Gastrocnemius medialis (tissue), 4 donors: ENCODE measurements around the gene RB1. TPM values are rescaled to one million over a fixed set of nuclear protein-coding genes. Genes with fewer than 3 reads are reported as not detected.

Experiments used
- ATAC-seq, 2 donors: fragments of 150-250 bp; one replicate each; pipeline ENCODE4 v1.9.1; 2016
- DNase-seq, 2 donors: peaks; one replicate each; pipeline ENCODE4 v3.0.0-alpha.2; 2019
- H3K27ac ChIP-seq, 4 donors: fragments of 200-600 bp; sonication (generic); 1 replicate in 1 of 4; 2 replicates in 3 of 4; pipeline ENCODE4 v1.5.1; 2016 to 2018; ENCODE audit warnings: mild to moderate bottlenecking in 2 of 4, moderate library complexity in 1 of 4
- H3K27me3 ChIP-seq, 3 donors: fragments of 200-600 bp; sonication (generic) in 2 of 3; 1 replicate in 1 of 3; 2 replicates in 2 of 3; pipeline versions ENCODE4 v1.5.1 to v1.6.0; 2016 to 2019; ENCODE audit warnings: mild to moderate bottlenecking in 1 of 3, moderate library complexity in 1 of 3
- H3K36me3 ChIP-seq, 2 donors: fragments of 200-600 bp; sonication (generic) in 1 of 2; one replicate each; pipeline ENCODE4 v1.5.1; 2017 to 2018
- H3K4me1 ChIP-seq, 2 donors: fragments of 200-600 bp; sonication (generic) in 1 of 2; one replicate each; pipeline ENCODE4 v1.5.1; 2016 to 2017; ENCODE audit warnings: mild to moderate bottlenecking in 2 of 2
- H3K4me3 ChIP-seq, 4 donors: fragments of 200-600 bp; sonication (generic) in 3 of 4; 1 replicate in 1 of 4; 2 replicates in 3 of 4; pipeline ENCODE4 v1.5.1; 2016 to 2019; ENCODE audit warnings: mild to moderate bottlenecking in 2 of 4
- H3K9me3 ChIP-seq, 3 donors: fragments of 200-600 bp; sonication (generic) in 2 of 3; 1 replicate in 1 of 3; 2 replicates in 2 of 3; pipeline ENCODE4 v1.5.1; 2016 to 2019
- CTCF ChIP-seq, 5 experiments: fragments of 450-650 bp in 3 of 5; fragments of 200-600 bp in 2 of 5; sonication (generic) in 2 of 5; IDR thresholded peaks in 4 of 5; conservative IDR thresholded peaks in 1 of 5; 1 replicate in 4 of 5; 2 replicates in 1 of 5; pipeline ENCODE4 v1.5.1; 2016 to 2019; ENCODE audit warnings: antibody characterized with exemption in 5 of 5, mild to moderate bottlenecking in 3 of 5, moderate library complexity in 3 of 5
- POLR2A ChIP-seq, 2 donors: fragments of 450-650 bp; IDR thresholded peaks; one replicate each; pipeline ENCODE4 v1.6.1; 2017; ENCODE audit warnings: antibody characterized with exemption in 2 of 2, mild to moderate bottlenecking in 2 of 2, moderate library complexity in 2 of 2
- in situ Hi-C, 4 donors: fragments of 200-750 bp; cut with MboI; loops; one replicate each; pipeline versions ENCODE4 v1.15.0 to v1.8.0; 2017; ENCODE audit warnings: low sequenced_read_pairs in 4 of 4
- intact Hi-C: fragments of 100-400 bp; cut with DNase I; formaldehyde crosslinking; loops from one replicate; pipeline ENCODE4 v1.15.1; 2023; ENCODE audit warnings: low total_unique reads
- total RNA-seq, 4 donors: library from RNA; depleted of rRNA; stranded (reverse); fragments of >200 nt; gene quantifications; one replicate each; pipeline versions ENCODE4 v1.1.0 to v1.2.3, GENCODE V29; 2016

Gene RB1
- total RNA-seq, 4 donors from 2014 or later = 29.3 to 45.6 (median 33.2) TPM

GRCh38 chr13:48506092-48506701 lies 202.6 kb downstream of the RB1 start:
- peak overlapping the region in 1 of 4 donors; percentile 14 for H3K4me3 ChIP-seq
- H3K27ac ChIP-seq = peak overlapping the region; percentile 71 to 74 (median 72)
- intact Hi-C loops (no loop called here), in situ Hi-C loops (no loop called here)
- TF ChIP-seq CTCF (IDR thresholded peaks at IDR 0.05 in 4 of 5, conservative IDR thresholded peaks at IDR 0.05 in 1 of 5) (no peak), POLR2A (IDR thresholded peaks at IDR 0.05) (no peak)
- H3K4me1 ChIP-seq = peaks cover 4 to 13% of the 10 kb centered on the region in 2 donors
- no peaks in the 10 kb centered on the region for H3K36me3 ChIP-seq
- ATAC-seq (peak in 1 of 2 donors; percentile 30), DNase-seq (no peak)
- no peaks in the 10 kb centered on the region for H3K9me3 ChIP-seq
- H3K27me3 ChIP-seq = no peaks in the 10 kb centered on the region

- Histone ChIP-seq H3K9me3 (no peaks in the 10 kb centered on the region), H3K27ac (peak overlapping the region; percentile 71 to 74 (median 72)), H3K4me1 (peaks cover 10 to 13% of the 10 kb centered on the region in 2 donors), H3K27me3 (no peaks in the 10 kb centered on the region), H3K36me3 (no peaks in the 10 kb centered on the region), H3K4me3 (no peak overlapping the region)
- ATAC-seq (no peak), DNase-seq (no peak)
- TF ChIP-seq POLR2A (IDR thresholded peaks at IDR 0.05) = no peak
- in situ Hi-C loops = no loop called here
- intact Hi-C loops = no loop called here
These were observed 203.5 kb downstream of the RB1 start for GRCh38 chr13:48507021-48507420.

GRCh38 chr13:48508011-48508410 lies 204.5 kb downstream of the RB1 start:
- Histone ChIP-seq H3K27me3 (no peaks in the 10 kb centered on the region), H3K9me3 (no peaks in the 10 kb centered on the region), H3K4me3 (no peak overlapping the region), H3K27ac (peak overlapping the region in 3 of 4 donors; percentile 71 to 74 (median 72)), H3K4me1 (peaks cover 11 to 13% of the 10 kb centered on the region in 2 donors), H3K36me3 (no peaks in the 10 kb centered on the region)
- TF ChIP-seq CTCF (IDR thresholded peaks at IDR 0.05 in 4 of 5, conservative IDR thresholded peaks at IDR 0.05 in 1 of 5) (no peak), POLR2A (IDR thresholded peaks at IDR 0.05) (no peak)
- intact Hi-C loops = no loop called here
- in situ Hi-C loops = no loop called here
- ATAC-seq = no peak
- no peak for DNase-seq

GRCh38 chr13:48510698-48511097 lies 207.1 kb downstream of the RB1 start:
- Histone ChIP-seq H3K4me1 (peaks cover 9 to 11% of the 10 kb centered on the region in 2 donors), H3K27me3 (no peaks in the 10 kb centered on the region), H3K9me3 (no peaks in the 10 kb centered on the region), H3K4me3 (no peak overlapping the region), H3K36me3 (no peaks in the 10 kb centered on the region), H3K27ac (no peak overlapping the region)
- TF ChIP-seq POLR2A (IDR thresholded peaks at IDR 0.05) = no peak
- no peak for TF ChIP-seq CTCF (IDR thresholded peaks at IDR 0.05 in 4 of 5, conservative IDR thresholded peaks at IDR 0.05 in 1 of 5)
- DNase-seq (no peak), ATAC-seq (no peak)
- in situ Hi-C loops (no loop called here), intact Hi-C loops (no loop called here)

- peak; percentile 30 to 46 for ATAC-seq
- H3K36me3 ChIP-seq = no peaks in the 10 kb centered on the region
- in situ Hi-C loops = no loop called here
- no peak for DNase-seq
- H3K4me1 ChIP-seq = peaks cover 0 to 7% of the 10 kb centered on the region in 2 donors
- H3K27ac ChIP-seq = no peak overlapping the region
- peak overlapping the region; percentile 8 to 54 (median 40) for H3K4me3 ChIP-seq
- no peaks in the 10 kb centered on the region for H3K9me3 ChIP-seq
- intact Hi-C loops = no loop called here
- H3K27me3 ChIP-seq = no peaks in the 10 kb centered on the region
- TF ChIP-seq CTCF (IDR thresholded peaks at IDR 0.05 in 4 of 5, conservative IDR thresholded peaks at IDR 0.05 in 1 of 5) = no peak
These were observed 208.2 kb downstream of the RB1 start for GRCh38 chr13:48511621-48512230.
